Measurements from ENCODE around the gene PDE11A.
A peak's percentile ranks its signal among the peaks of the same experiment; 100 is the strongest.
"Not testable (repeated sequence)": the region's sequence is repeated elsewhere in the genome, so short reads cannot be mapped to it uniquely, and the experiment has no call there.

The PDE11A gene

GRCh38 chr2:178008636-178009289 is 63.8 kb downstream of the PDE11A start:
- peak; percentile 97 for DNase-seq

- no peak for DNase-seq
These were observed 65.9 kb downstream of the PDE11A start for GRCh38 chr2:178006710-178007109.

GRCh38 chr2:178005756-178006155 is 66.8 kb downstream of the PDE11A start:
- no peak for DNase-seq

- no peak for DNase-seq
These were observed 70.5 kb downstream of the PDE11A start for GRCh38 chr2:178002038-178002437.

- no peak for DNase-seq
These were observed 73.6 kb downstream of the PDE11A start for GRCh38 chr2:177998996-177999395.

- DNase-seq: no peak
These were observed 74.6 kb downstream of the PDE11A start for GRCh38 chr2:177998006-177998405.

- DNase-seq: no peak
These were observed 79.6 kb downstream of the PDE11A start for GRCh38 chr2:177992992-177993391.

- DNase-seq: no peak
These were observed 83.3 kb downstream of the PDE11A start for GRCh38 chr2:177989029-177989885.

- DNase-seq: peak; percentile 57
These were observed 87.8 kb downstream of the PDE11A start for GRCh38 chr2:177984749-177985148.

GRCh38 chr2:177983183-177983788 is 89.3 kb downstream of the PDE11A start:
- DNase-seq: peak; percentile 70

GRCh38 chr2:177972782-177973181 is 99.8 kb downstream of the PDE11A start:
- no peak for DNase-seq

- no peak for DNase-seq
These were observed 100.5 kb downstream of the PDE11A start for GRCh38 chr2:177972123-177972522.

- no peak for DNase-seq
These were observed 101.7 kb downstream of the PDE11A start for GRCh38 chr2:177970670-177971454.

- DNase-seq: no peak
These were observed 107.7 kb downstream of the PDE11A start for GRCh38 chr2:177964892-177965291.

GRCh38 chr2:177952151-177952550 is 120.4 kb downstream of the PDE11A start:
- no peak for DNase-seq

GRCh38 chr2:177947598-177947997 is 125.0 kb downstream of the PDE11A start:
- not testable (repeated sequence) for DNase-seq

- not testable (repeated sequence) for DNase-seq
These were observed 128.0 kb downstream of the PDE11A start for GRCh38 chr2:177944530-177944929.

GRCh38 chr2:177942731-177943130 is 129.8 kb downstream of the PDE11A start:
- DNase-seq: no peak

- no peak for DNase-seq
These were observed 133.4 kb downstream of the PDE11A start for GRCh38 chr2:177939211-177939610.

- DNase-seq: no peak
These were observed 141.7 kb downstream of the PDE11A start for GRCh38 chr2:177930916-177931315.

GRCh38 chr2:177929662-177930522 is 142.7 kb downstream of the PDE11A start:
- DNase-seq: no peak

GRCh38 chr2:177923323-177923722 is 149.3 kb downstream of the PDE11A start:
- no peak for DNase-seq
